SK-MEL-5 (cell line): ENCODE results near the gene ARPP19. TPM values are rescaled to one million over a fixed set of nuclear protein-coding genes. Genes with fewer than 3 reads are reported as not detected.
"Not testable (repeated sequence)": the region's sequence is repeated elsewhere in the genome, so short reads cannot be mapped to it uniquely, and the experiment has no call there.

Experiments
- DNase-seq: peaks from one replicate; pipeline ENCODE4 v3.0.0-alpha.2; 2016; ENCODE audit warnings: low read depth, low spot score
- in situ Hi-C: cut with HindIII; loops from 2 replicates; pipeline ENCODE4 v1.10.0; 2016; ENCODE audit warnings: low sequenced_read_pairs, high pct_unique_total_duplicates, low pct_unique_long_range_greater_than_20kb
- polyA plus RNA-seq, 2 experiments: library from polyadenylated mRNA; depleted of rRNA; stranded (reverse); fragments of >200 nt; gene quantifications; 2 replicates each; pipeline ENCODE4 v1.2.3, GENCODE V29; 2015
- total RNA-seq: library from RNA; depleted of rRNA; stranded (reverse); fragments of >200 nt; shearing (Covaris generic); gene quantifications from 2 replicates; pipeline ENCODE4 v1.2.3, GENCODE V29; 2014; rRNA removed

Gene ARPP19, protein sequence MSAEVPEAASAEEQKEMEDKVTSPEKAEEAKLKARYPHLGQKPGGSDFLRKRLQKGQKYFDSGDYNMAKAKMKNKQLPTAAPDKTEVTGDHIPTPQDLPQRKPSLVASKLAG
- 122 and 131 TPM in 2 replicates for total RNA-seq
- polyA plus RNA-seq (2015; cell fraction: cytosol; rRNA removed), result 61.6 and 124 TPM in 2 replicates
- 46.1 and 62.1 TPM in 2 replicates for polyA plus RNA-seq (2015; cell fraction: nucleus; rRNA removed)

- in situ Hi-C loops, result no loop called here
- DNase-seq, result peak; percentile 92
These were observed at the start of gene ARPP19 for GRCh38 chr15:52568601-52569585. TSS of gene ARPP19 (minus strand) at chr15:52569030. CDS start at chr15:52568892, 138 bp downstream.

GRCh38 chr15:52617026-52617425 lies 48.2 kb upstream of the ARPP19 start:
- in situ Hi-C loops, result no loop called here
- no peak for DNase-seq

- no peak for DNase-seq
- in situ Hi-C loops, result no loop called here
These were observed 46.5 kb upstream of the ARPP19 start for GRCh38 chr15:52615302-52615701.

- DNase-seq, result no peak
- in situ Hi-C loops, result no loop called here
These were observed 40.8 kb upstream of the ARPP19 start for GRCh38 chr15:52609593-52609992.

- in situ Hi-C loops, result no loop called here
- DNase-seq, result no peak
These were observed 15.6 kb upstream of the ARPP19 start for GRCh38 chr15:52584414-52584813.

DNA sequence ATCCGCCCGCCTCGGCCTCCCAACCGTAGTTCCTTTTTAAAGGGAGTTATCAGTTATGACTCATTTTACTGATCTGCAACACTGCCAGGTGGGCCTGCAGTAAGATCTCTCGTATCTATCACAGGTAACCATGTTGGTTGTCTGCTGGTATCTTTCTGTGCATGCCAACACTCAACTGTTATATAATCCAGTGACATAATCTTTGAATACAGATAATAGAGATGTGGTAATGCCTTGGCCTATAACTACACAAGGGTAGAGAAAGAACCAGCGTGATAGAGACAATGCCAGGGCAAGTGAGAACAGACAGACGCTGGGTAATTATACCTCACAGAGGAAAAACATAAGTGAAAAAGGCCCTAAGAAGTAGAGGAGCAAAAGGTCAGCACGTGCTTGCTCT lies 11.0 kb upstream of the ARPP19 start:
- DNase-seq, result no peak
- in situ Hi-C loops, result no loop called here

DNA sequence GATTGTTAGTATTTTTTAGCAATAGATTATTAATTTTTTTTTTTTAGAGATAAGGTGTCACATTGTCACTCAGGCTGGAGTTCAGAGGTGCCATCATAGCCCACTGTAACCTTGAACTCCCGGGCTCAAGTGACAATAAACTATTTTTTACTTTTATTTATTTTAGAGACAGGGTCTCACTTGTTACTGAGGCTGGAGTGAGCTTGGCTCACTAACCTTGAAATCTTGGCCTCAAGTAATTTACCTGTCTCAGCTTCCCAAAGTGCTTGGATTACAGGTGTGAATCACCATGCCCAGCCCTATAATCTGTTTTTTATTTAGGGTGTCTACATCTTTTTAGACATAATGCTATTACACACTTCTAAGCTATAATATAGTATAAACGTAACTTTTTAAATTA lies 7.9 kb upstream of the ARPP19 start:
- no peak for DNase-seq
- in situ Hi-C loops, result no loop called here

GRCh38 chr15:52575573-52575972 lies 6.7 kb upstream of the ARPP19 start:
- in situ Hi-C loops, DNase-seq: not testable (repeated sequence)

GRCh38 chr15:52575072-52575471 lies 6.2 kb upstream of the ARPP19 start:
- no peak for DNase-seq
- in situ Hi-C loops, result no loop called here

DNA sequence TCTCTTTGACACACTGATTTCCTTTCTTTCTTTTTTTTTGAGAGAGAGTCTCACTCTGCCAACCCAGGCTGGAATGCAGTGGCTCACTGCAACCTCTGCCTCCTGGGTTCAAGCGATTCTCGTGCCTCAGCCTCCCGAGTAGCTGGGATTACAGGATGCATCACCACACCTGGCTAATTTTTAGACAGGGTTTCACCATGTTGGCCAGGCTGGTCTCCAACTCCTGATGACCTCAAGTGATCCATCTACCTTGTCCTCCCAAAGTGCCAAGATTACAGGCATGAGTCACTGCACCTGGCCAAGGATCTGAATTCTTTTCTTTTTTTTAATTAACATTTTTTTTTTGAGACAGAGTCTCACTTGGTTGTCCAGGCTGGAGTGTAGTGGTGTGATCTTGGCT lies 5.8 kb upstream of the ARPP19 start:
- in situ Hi-C loops, result not testable (repeated sequence)

DNA sequence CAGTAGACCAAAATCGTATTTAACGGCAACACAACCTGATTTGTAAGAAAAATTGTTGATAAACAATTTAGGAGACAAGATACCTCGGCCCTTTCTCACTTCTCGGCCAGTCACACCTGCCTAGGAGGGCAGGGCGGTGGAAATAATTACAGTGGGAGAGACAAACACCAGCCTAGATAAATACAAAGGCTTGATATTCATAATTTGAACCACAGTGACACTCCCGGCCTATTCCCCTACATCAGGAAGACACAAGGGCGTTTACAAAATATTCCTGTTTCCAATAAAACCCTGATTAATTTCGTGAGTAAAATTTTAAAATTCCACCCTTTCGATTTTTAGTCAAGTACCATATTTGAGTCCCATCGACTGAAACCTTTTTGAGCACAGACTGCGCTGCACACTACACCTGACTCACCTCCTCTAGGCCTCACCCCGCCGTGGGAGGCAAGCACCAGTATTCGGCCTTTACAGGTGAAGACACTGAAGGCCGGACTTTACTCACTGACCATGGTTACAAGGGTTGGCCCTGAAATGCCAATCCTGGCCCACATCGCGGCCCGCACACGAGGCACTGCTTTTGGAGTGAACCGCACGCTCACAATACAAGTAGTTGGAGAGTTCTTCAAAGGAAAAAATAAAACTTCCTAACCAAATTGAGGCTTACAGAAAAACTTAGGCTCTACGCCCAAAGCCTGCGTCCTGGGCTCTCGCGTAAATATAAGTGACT lies 794 bp downstream of the ARPP19 start:
- in situ Hi-C loops, result no loop called here
- DNase-seq, result peak; percentile 10

More for the DNA sequence above, 5.8 kb upstream of the ARPP19 start:
- DNase-seq, result not testable (repeated sequence)

GRCh38 chr15:52566889-52567288 lies 1.9 kb downstream of the ARPP19 start:
- no peak for DNase-seq
- in situ Hi-C loops, result no loop called here

DNA sequence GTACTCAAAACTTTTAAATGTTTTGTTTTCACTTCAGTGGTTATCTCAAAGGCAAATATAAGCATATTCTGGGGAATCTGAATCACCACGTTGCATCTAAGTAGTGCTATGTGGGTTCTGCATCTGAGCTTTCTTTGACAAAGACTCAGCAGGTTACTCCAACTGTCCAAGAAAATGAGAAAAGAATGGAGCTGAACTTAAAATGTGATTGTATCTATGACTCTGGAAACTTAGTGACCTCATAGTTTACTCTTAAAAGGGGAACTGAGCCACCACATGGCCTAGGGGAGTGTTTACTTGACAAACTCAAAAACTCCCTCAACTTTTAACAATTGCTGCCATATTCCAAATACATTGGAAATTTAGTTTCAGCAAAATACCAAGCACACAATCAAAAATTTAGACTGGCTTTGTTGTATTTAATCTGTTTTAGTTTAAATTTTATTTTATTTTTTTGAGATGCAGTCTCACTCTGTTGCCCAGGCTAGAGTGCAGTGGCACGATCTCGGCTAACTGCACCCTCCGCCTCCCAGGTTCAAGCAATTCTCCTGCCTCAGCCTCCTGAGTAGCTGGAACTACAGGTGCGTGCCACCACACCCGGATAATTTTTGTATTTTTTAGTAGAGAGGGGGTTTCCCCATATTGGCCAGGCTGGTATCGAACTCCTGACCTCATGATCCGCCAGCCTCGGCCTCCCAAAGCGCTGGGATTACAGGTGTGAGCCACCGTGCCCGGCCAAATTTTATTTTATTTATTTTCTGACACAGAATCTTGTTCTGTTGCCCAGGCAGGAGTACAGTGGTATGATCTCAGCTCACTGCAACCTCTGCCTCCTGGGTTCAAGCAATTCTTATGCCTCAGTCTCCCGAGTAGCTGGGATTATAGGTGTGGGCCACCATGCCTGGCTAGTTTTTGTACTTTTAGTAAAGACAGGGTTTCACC lies 3.1 kb downstream of the ARPP19 start:
- in situ Hi-C loops, DNase-seq: not testable (repeated sequence)

DNA sequence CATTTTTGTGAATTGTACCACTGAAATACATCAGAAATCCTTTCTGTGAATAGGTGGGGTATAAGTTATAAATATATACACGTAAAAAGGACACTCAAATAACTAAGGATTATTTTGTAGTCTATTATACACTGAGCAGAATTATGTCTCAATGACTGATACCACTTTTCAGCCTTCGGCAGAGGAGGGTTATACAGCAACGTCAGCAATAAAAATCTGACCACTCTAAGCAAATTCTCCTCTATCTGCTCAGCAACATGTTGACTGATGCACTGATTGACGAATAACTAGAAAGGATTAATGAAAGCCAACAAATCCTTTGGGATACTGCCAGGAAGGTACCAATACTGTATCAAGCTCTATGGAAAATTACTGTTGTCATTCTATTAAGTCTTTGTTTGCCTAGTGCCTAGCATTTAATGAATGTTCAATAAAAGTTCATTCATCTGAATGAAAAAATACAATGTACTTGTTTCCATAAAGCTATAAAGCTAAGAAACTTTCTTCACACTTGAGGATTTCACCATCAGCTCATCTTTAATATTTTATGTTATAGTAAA lies 5.2 kb downstream of the ARPP19 start:
- no peak for DNase-seq
- in situ Hi-C loops, result no loop called here

DNA sequence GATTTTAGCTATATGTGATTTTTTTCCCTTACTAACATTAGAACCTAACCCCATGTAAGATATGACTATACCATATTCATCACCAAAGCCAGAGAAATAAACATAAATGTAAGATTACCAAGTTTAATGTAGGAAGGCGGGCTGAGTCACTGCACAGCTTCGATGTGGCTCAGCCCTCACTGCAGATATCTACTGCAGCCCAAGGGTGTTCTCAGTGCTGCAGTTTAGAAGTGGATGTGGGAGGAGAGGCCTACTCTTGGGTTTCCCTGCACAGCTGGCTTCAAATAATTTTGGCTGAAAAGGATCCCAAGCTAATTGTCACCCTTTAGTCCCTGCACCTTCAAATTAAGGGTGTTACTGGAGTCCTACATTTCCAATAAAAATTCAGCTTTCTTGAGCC lies 9.3 kb downstream of the ARPP19 start:
- no peak for DNase-seq
- in situ Hi-C loops, result no loop called here

GRCh38 chr15:52559022-52559421 lies 9.8 kb downstream of the ARPP19 start:
- DNase-seq, result no peak
- in situ Hi-C loops, result no loop called here

GRCh38 chr15:52558196-52558595 lies 10.6 kb downstream of the ARPP19 start:
- in situ Hi-C loops, result no loop called here

More at GRCh38 chr15:52558196-52558595, 10.6 kb downstream of the ARPP19 start:
- peak; percentile 50 for DNase-seq
